RWPE2 (cell line): ENCODE results near the gene RERE.
"Not testable (repeated sequence)": the region's sequence is repeated elsewhere in the genome, so short reads cannot be mapped to it uniquely, and the experiment has no call there.

Source experiments
- ATAC-seq: fragments of 200-7000 bp; cut with Tn5 transposase; 3 replicates; pipeline ENCODE4 v1.9.1; 2021; ENCODE audit warnings: low read depth
- DNase-seq: peaks from one replicate; pipeline ENCODE4 v3.0.0-alpha.2; 2020; ENCODE audit warnings: low spot score
- H3K27ac ChIP-seq: fragments of 450-650 bp; 2 replicates; pipeline ENCODE4 v1.5.1; 2017; ENCODE audit warnings: mild to moderate bottlenecking; ENCODE audit not compliant: poor library complexity, severe bottlenecking
- H3K27me3 ChIP-seq: fragments of 250-450 bp; sonication (Bioruptor Pico); 2 replicates; pipeline ENCODE4 v1.5.1; 2021; ENCODE audit warnings: mild to moderate bottlenecking, moderate library complexity; ENCODE audit not compliant: insufficient read depth, poor library complexity, severe bottlenecking
- H3K36me3 ChIP-seq: fragments of 250-450 bp; sonication (Bioruptor Pico); 2 replicates; pipeline ENCODE4 v1.5.1; 2020; ENCODE audit warnings: low read depth, mild to moderate bottlenecking, moderate library complexity
- H3K4me1 ChIP-seq: fragments of 250-450 bp; sonication (Bioruptor Pico); 2 replicates; pipeline ENCODE4 v1.5.1; 2021; ENCODE audit warnings: mild to moderate bottlenecking, moderate library complexity; ENCODE audit not compliant: insufficient read depth, poor library complexity, severe bottlenecking
- H3K4me3 ChIP-seq: fragments of 250-450 bp; sonication (Bioruptor Pico); 2 replicates; pipeline ENCODE4 v1.5.1; 2021; ENCODE audit warnings: mild to moderate bottlenecking, moderate library complexity; ENCODE audit not compliant: severe bottlenecking
- H3K9me3 ChIP-seq: fragments of 250-450 bp; sonication (Bioruptor Pico); 2 replicates; pipeline ENCODE4 v1.5.1; 2021; ENCODE audit warnings: mild to moderate bottlenecking, moderate library complexity; ENCODE audit not compliant: severe bottlenecking
- CTCF ChIP-seq: fragments of 450-650 bp; IDR thresholded peaks from one replicate; pipeline ENCODE4 v1.5.1; 2017; ENCODE audit warnings: mild to moderate bottlenecking, moderate library complexity; ENCODE audit not compliant: poor library complexity, severe bottlenecking

RERE gene

DNA sequence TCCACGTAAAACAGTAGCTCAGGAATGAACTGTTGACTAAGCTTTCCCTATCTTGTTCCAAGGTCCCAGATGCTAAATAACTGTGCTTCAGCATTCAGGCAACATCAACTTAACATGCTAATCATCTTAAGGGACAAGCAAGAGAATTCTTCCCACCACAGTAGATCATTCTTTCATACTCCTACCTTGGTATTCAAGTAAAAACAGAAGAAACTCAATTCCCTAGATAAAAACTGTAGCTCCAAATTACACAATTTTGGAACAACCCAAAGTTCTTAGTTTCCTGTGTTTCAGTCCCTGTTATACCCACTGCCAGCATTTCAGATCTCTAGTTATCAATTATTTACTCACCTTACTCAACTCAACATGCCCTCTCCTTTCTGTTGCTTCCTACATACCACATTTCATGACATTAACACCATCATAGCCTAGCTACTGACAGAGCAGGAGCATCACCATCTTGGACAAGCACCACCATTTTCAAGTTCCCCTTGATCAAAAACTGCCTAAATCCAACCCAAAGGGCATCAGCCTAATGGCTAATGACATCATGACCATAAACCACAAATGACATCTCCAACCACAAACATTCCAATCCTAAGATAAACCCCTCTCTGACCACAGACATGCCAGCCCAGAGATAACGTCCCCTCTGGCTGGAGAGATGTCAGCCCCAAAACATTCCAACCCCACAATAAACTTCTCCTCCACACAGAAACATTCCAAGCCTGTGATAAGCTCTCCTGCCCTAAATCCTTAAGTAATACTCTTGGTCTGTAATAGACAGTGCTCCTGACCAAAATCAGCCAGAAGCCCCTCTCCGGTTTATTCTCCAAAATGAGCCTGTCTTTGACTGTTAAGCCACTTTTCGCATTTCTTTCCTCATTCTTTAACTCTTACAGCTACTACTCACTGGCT, 191.2 kb downstream of the RERE start:
- ATAC-seq (peak; percentile 86), DNase-seq (no peak)
- peaks cover 9% of the 10 kb centered on the region for H3K4me1 ChIP-seq
- TF ChIP-seq CTCF = no peak
- no peaks in the 10 kb centered on the region; the same call in 1 of the 2 replicates for H3K36me3 ChIP-seq
- H3K27me3 ChIP-seq = no peaks in the 10 kb centered on the region
- no peaks in the 10 kb centered on the region for H3K9me3 ChIP-seq
- H3K4me3 ChIP-seq = no peak overlapping the region
- H3K27ac ChIP-seq = no peak overlapping the region

DNA sequence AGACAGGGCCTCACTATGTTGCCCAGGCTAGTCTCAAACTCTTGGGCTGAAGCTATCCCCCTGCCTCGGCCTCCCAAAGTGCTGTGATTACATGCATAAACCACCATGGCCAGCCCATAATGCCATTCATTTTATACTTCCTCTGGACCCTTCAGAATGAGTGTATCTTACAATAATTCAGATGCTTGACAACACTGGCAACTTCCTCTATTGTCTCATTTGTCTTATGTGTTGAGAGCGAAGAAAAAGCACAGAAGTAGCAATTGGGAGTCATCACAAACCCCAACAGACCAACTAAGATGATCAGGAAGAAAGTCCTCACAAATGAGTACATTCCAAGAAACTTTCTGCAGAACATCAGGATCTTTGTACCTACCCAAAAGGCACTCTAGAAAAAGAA, 191.9 kb downstream of the RERE start:
- Histone ChIP-seq H3K27me3 (no peaks in the 10 kb centered on the region), H3K4me3 (no peak overlapping the region), H3K4me1 (peaks cover 9% of the 10 kb centered on the region), H3K27ac (no peak overlapping the region), H3K36me3 (no peaks in the 10 kb centered on the region; the same call in 1 of the 2 replicates), H3K9me3 (no peaks in the 10 kb centered on the region)
- no peak for ATAC-seq
- no peak for TF ChIP-seq CTCF
- DNase-seq = no peak

DNA sequence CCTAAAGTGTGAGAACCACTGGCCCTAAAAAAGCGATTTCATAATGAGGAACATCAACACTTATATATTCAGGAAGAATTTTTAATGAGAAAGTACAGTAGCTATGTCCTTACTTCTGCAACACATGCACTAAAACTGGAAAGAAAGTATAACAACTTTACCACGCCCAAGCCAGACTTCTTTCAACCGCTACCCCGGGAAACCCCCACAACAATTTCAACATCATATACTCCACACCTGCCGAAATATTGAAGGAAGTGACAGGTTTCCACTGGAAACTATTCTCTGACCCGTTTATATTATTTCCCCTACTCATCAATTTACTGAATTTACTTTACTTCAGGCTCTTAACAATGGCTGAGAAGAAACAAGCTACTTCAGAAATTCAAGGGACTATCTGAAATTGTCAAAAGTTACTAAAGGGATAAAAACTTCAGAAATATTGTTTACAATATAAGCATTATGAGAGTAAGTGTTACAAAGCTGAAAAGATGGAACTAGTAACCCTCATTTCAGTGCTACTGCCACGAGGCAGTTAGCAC, 193.7 kb downstream of the RERE start:
- not testable (repeated sequence) for DNase-seq, H3K27ac ChIP-seq, H3K27me3 ChIP-seq, H3K4me3 ChIP-seq, H3K4me1 ChIP-seq, H3K9me3 ChIP-seq, ATAC-seq, H3K36me3 ChIP-seq

GRCh38 chr1:8621785-8622348, 195.6 kb downstream of the RERE start:
- not testable (repeated sequence) for DNase-seq

GRCh38 chr1:8621034-8621582, 196.3 kb downstream of the RERE start:
- H3K9me3 ChIP-seq, H3K36me3 ChIP-seq, H3K4me3 ChIP-seq, DNase-seq, ATAC-seq, H3K4me1 ChIP-seq, H3K27ac ChIP-seq, H3K27me3 ChIP-seq: not testable (repeated sequence)

More at GRCh38 chr1:8621785-8622348, 195.6 kb downstream of the RERE start:
- H3K36me3 ChIP-seq, H3K4me3 ChIP-seq, H3K27ac ChIP-seq, H3K4me1 ChIP-seq, H3K27me3 ChIP-seq, H3K9me3 ChIP-seq, ATAC-seq: not testable (repeated sequence)

DNA sequence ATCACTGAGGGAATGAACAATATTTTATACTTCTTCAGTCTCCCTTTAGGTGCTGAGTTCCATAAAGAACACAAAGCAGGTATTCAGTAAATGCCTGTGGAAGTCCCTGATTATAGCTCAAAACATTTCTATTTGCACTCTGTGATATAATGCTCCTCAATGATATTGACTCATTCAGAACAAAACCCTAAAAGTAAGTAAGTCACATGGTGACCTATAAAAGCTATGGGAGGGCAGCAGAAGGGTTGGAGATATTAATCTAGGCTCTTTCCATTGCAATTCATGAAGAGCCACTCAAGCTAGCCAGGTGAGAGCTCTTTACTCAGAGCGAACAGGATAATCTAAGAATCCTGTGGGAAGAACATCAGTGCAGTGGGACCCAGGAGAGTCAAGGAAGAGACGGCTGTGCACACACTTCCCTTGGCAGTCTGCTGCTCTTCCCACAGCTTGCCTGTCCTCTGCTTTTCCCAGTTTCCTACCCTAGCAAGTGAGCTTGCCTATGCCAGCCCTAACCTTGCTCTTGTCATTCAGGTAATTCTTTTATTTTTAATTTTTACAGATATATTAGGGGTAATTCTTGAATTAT, 197.4 kb downstream of the RERE start:
- not testable (repeated sequence) for H3K4me3 ChIP-seq, ATAC-seq, H3K9me3 ChIP-seq, H3K4me1 ChIP-seq, DNase-seq, H3K27ac ChIP-seq, H3K36me3 ChIP-seq, H3K27me3 ChIP-seq

- not testable (repeated sequence) for H3K9me3 ChIP-seq, H3K4me3 ChIP-seq, ATAC-seq, H3K4me1 ChIP-seq, DNase-seq, H3K27ac ChIP-seq, H3K27me3 ChIP-seq, H3K36me3 ChIP-seq
Measured at GRCh38 chr1:8619419-8619818, 198.0 kb downstream of the RERE start.
